Activated CD4-positive, alpha-beta T cell treated with anti-CD3 and anti-CD28 coated beads for 24 hours (primary cell): ENCODE data around the gene DIPK2B.

Experiments
- DNase-seq, 2 donors: peaks; one replicate each; pipeline ENCODE4 v3.0.0-alpha.2; 2020; ENCODE audit warnings: low read depth in 2 of 2

Gene DIPK2B

GRCh38 chrX:45164021-45164621, 36.6 kb downstream of the DIPK2B start:
- no peak for DNase-seq

- no peak for DNase-seq
Measured at GRCh38 chrX:45157647-45158046, 43.0 kb downstream of the DIPK2B start.

GRCh38 chrX:45154462-45154861, 46.2 kb downstream of the DIPK2B start:
- no peak for DNase-seq

- DNase-seq, result no peak
Measured at GRCh38 chrX:45154033-45154360, 46.7 kb downstream of the DIPK2B start.
